Thoracic aorta (tissue), 2 donors: ENCODE data around the gene PARP12. TPM values are rescaled to one million over a fixed set of nuclear protein-coding genes. Genes with fewer than 3 reads are reported as not detected.

Experiments
- ATAC-seq: fragments of 150-250 bp; one replicate; pipeline ENCODE4 v1.8.0; 2017; ENCODE audit warnings: low read depth; ENCODE audit not compliant: insufficient number of reproducible peaks, low FRiP score
- DNase-seq: peaks from one replicate; pipeline ENCODE4 v3.0.0-alpha.2; 2020; ENCODE audit warnings: low spot score
- H3K27ac ChIP-seq, 2 donors: fragments of 200-600 bp; sonication (generic); 1 replicate in 1 of 2; 2 replicates in 1 of 2; pipeline ENCODE4 v1.5.1; 2016; ENCODE audit warnings: mild to moderate bottlenecking in 2 of 2, moderate library complexity in 2 of 2
- H3K27me3 ChIP-seq: fragments of 200-600 bp; sonication (generic); replicated peaks from 2 replicates; pipeline ENCODE4 v1.6.0; 2016; ENCODE audit warnings: mild to moderate bottlenecking; ENCODE audit not compliant: insufficient read depth
- H3K36me3 ChIP-seq: fragments of 200-600 bp; sonication (generic); one replicate; pipeline ENCODE4 v1.5.1; 2016
- H3K4me1 ChIP-seq, 2 donors: fragments of 200-600 bp; sonication (generic); 1 replicate in 1 of 2; 2 replicates in 1 of 2; pipeline versions ENCODE4 v1.5.1 to v1.6.0; 2016; ENCODE audit warnings: low read depth in 2 of 2, mild to moderate bottlenecking in 1 of 2; ENCODE audit not compliant: control insufficient read depth in 1 of 2
- H3K4me3 ChIP-seq: fragments of 200-600 bp; sonication (generic); 2 replicates; pipeline ENCODE4 v1.5.1; 2016; ENCODE audit warnings: mild to moderate bottlenecking
- H3K9me3 ChIP-seq: fragments of 200-600 bp; sonication (generic); 2 replicates; pipeline ENCODE4 v1.5.1; 2016
- CTCF ChIP-seq: fragments of 200-600 bp; sonication (generic); IDR thresholded peaks from one replicate; pipeline ENCODE4 v1.5.1; 2019; ENCODE audit warnings: antibody characterized with exemption
- total RNA-seq, 2 donors: library from RNA; depleted of rRNA; stranded (reverse); fragments of >200 nt; gene quantifications; one replicate each; pipeline versions ENCODE4 v1.1.0 to v1.2.3, GENCODE V29; 2016

Gene PARP12
- total RNA-seq, 2 donors from 2014 or later = 51.6 to 53.1 TPM

- Histone ChIP-seq H3K36me3 (no peaks in the 10 kb centered on the region), H3K27me3 (no peaks in the 10 kb centered on the region), H3K4me3 (no peak overlapping the region), H3K4me1 (no peaks in the 10 kb centered on the region), H3K27ac (no peak overlapping the region), H3K9me3 (no peaks in the 10 kb centered on the region)
- TF ChIP-seq CTCF = no peak
- ATAC-seq = no peak
- no peak for DNase-seq
These were observed 16.4 kb upstream of the PARP12 start for GRCh38 chr7:140079121-140079536.

- no peaks in the 10 kb centered on the region for H3K9me3 ChIP-seq
- DNase-seq (no peak), ATAC-seq (no peak)
- no peaks in the 10 kb centered on the region for H3K36me3 ChIP-seq
- H3K27ac ChIP-seq = no peak overlapping the region
- no peak overlapping the region for H3K4me3 ChIP-seq
- H3K27me3 ChIP-seq = no peaks in the 10 kb centered on the region
- TF ChIP-seq CTCF = no peak
- no peaks in the 10 kb centered on the region for H3K4me1 ChIP-seq
These were observed 15.6 kb upstream of the PARP12 start for GRCh38 chr7:140078392-140078791.

- H3K4me1 ChIP-seq = no peaks in the 10 kb centered on the region
- no peak overlapping the region for H3K4me3 ChIP-seq
- H3K27ac ChIP-seq = no peak overlapping the region
- no peaks in the 10 kb centered on the region for H3K9me3 ChIP-seq
- ATAC-seq = no peak
- TF ChIP-seq CTCF = no peak
- no peaks in the 10 kb centered on the region for H3K27me3 ChIP-seq
- no peak for DNase-seq
- no peaks in the 10 kb centered on the region for H3K36me3 ChIP-seq
These were observed 12.0 kb upstream of the PARP12 start for GRCh38 chr7:140074780-140075179.

- Histone ChIP-seq H3K36me3 (no peaks in the 10 kb centered on the region), H3K4me1 (no peaks in the 10 kb centered on the region), H3K27me3 (no peaks in the 10 kb centered on the region), H3K9me3 (peaks cover 16% of the 10 kb centered on the region), H3K4me3 (no peak overlapping the region), H3K27ac (no peak overlapping the region)
- no peak for TF ChIP-seq CTCF
- DNase-seq (no peak), ATAC-seq (no peak)
These were observed 7.8 kb upstream of the PARP12 start for GRCh38 chr7:140070546-140070945.

GRCh38 chr7:140069298-140069949 lies 6.7 kb upstream of the PARP12 start:
- DNase-seq (no peak), ATAC-seq (no peak)
- no peak overlapping the region for H3K4me3 ChIP-seq
- H3K36me3 ChIP-seq = no peaks in the 10 kb centered on the region
- TF ChIP-seq CTCF = no peak
- H3K27ac ChIP-seq = no peak overlapping the region
- H3K4me1 ChIP-seq = no peaks in the 10 kb centered on the region
- H3K9me3 ChIP-seq = peaks cover 16% of the 10 kb centered on the region
- H3K27me3 ChIP-seq = no peaks in the 10 kb centered on the region
